NCI-H2196 treated with DMSO at 0.1 percent for 48 hours (cell line): ENCODE results near the gene OLFML3.

Experiments
- DNase-seq: peaks from one replicate; lab custom pipeline; 2025; ENCODE audit not compliant: unreplicated experiment; lab: John Stamatoyannopoulos, UW

The OLFML3 gene

GRCh38 chr1:114025609-114026401 is 46.5 kb downstream of the OLFML3 start:
- DNase-seq = no peak

DNA sequence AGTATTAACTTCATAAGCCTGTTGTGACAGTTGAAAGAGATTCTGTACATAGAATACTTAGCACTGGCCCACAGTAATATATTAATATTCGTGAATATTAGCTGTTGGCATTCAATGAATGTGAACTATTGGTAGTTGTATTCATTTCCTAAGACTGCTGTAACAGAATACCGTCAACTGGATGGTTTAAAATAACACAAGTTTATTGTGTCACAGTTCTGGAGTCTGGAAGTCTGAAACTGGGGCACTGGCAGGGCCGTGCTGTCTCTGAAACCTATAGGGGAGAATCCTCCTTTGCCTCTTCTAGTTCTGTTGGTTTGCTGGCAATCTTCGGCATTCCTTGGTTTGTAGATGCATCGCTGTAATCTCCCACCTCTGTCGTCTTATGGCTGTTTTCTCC is 47.5 kb downstream of the OLFML3 start:
- no peak for DNase-seq
